ENCODE results near the gene KRTAP12-1. TPM values are rescaled to one million over a fixed set of nuclear protein-coding genes. Genes with fewer than 3 reads are reported as not detected.

KRTAP12-1 gene
- total and polyA plus RNA-seq, 2 donors (not counting 3 experiments of a cell fraction or from before 2014, with no cell fraction given) = not detected

DNA sequence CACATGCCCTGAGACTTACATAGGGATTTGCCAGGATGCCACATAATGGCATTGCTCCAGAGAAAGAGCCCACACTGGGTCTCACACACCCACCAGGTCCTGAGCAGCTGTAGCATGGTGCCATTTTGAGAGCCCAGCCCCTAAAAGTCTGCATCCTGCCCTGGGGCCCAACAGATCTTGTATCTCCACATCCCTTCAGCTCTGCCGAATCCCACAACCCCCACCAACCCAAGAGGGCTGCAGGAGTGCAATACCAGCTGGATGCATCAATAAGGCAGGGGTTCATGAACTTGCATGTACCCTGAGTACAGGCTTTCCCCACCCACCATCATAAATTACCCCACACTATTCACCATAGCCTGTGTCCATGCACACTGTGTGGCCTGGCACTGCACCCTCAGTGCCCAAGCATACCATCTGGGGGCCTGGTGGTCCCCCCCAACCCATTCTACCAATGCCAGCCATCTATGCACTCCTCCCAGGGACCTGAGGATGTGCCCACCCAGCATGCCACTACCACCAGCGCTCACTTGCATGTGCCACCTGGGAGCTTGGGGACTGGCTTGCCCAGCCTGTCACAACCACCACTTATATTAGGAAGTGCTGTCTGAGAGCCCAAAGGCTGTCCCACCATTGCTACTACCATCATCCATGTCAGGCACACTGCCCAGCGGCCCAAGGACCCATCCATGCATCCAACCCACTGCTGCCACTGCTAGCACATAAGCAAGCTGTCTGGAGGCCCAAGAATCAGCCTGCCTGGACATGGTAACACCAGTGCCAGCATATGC, 11.1 kb downstream of the KRTAP12-1 start:
- Histone ChIP-seq H4K20me1 (replicated peaks; ENCODE audit: control insufficient read depth, extremely low read depth, insufficient read depth, low read length) (no peaks in the 10 kb centered on the region), H2AFZ (ENCODE audit: low read depth, low read length) (no peak overlapping the region), H3K4me2 (ENCODE audit: insufficient read depth, low read length) (no peak overlapping the region), H3K9me3 (replicated peaks; ENCODE audit: control insufficient read depth, insufficient read depth, low read length) (no peaks in the 10 kb centered on the region), H3K36me3 (ENCODE audit: control insufficient read depth in 2 of 2, extremely low read depth in 1 of 2, insufficient read depth in 2 of 2, low read length in 2 of 2) (no peaks in the 10 kb centered on the region), H3K9ac (replicated peaks; ENCODE audit: extremely low read depth, insufficient read depth, low read length) (no peak overlapping the region), H3K79me2 (ENCODE audit: control insufficient read depth, insufficient read depth, low read length) (no peaks in the 10 kb centered on the region), H3K27me3 (ENCODE audit: control insufficient read depth in 2 of 2, insufficient read depth in 2 of 2, low read length in 2 of 2) (peaks cover 0 to 4% of the 10 kb centered on the region in 2 experiments), H3K4me3 (replicated peaks in 1 of 3; ENCODE audit: insufficient read depth in 1 of 3, low read depth in 1 of 3, low read length in 3 of 3) (no peak overlapping the region), H3K4me1 (ENCODE audit: control insufficient read depth, extremely low read depth, insufficient read depth, low read length) (no peaks in the 10 kb centered on the region), H3K27ac (ENCODE audit: insufficient read depth, low read depth, low read length) (no peak overlapping the region), H3K9me1 (replicated peaks; ENCODE audit: control insufficient read depth, extremely low read depth, insufficient read depth, low read length) (no peaks in the 10 kb centered on the region)
- dilution Hi-C loops (cut with MboI; ENCODE audit: extremely low pct_ligation_motif_present, low sequenced_read_pairs) (no loop called here), intact Hi-C loops (cut with micrococcal nuclease) (no loop called here)
- DNase-seq (ENCODE audit: low read depth, low spot score) (no peak), FAIRE-seq (no peak)
- ChIA-PET CTCF (interaction anchor here (0.5 kb wide), 1 partner anchor 85 kb away, joined by 3 read pairs; no protein-coding TSS in a partner anchor), POLR2A (no interaction called here)
- TF ChIP-seq MAX (IDR thresholded peaks at IDR 0.05; ENCODE audit: insufficient read depth, insufficient read length) = no peak
- no peak for TF ChIP-seq EZH2 (IDR thresholded peaks at IDR 0.05; ENCODE audit: borderline replicate concordance, low read depth, low read length, severe bottlenecking)
- TF ChIP-seq POLR2A (IDR thresholded peaks at IDR 0.05; ENCODE audit: low read depth, low read length) = no peak
- TF ChIP-seq GATA2 (IDR thresholded peaks at IDR 0.05; ENCODE audit: insufficient read depth, insufficient read length, low read depth, low read length) = no peak
- TF ChIP-seq POLR2AphosphoS5 (IDR thresholded peaks at IDR 0.05; ENCODE audit: insufficient read depth, low read depth, low read length) = no peak
- no TSS peak for BruUV-seq (replicated peaks)

- peaks cover 0 to 2% of the 10 kb centered on the region in 2 experiments for H3K27me3 ChIP-seq (ENCODE audit: control insufficient read depth in 2 of 2, insufficient read depth in 2 of 2, low read length in 2 of 2)
- H2AFZ ChIP-seq (ENCODE audit: low read depth, low read length) = no peak overlapping the region
- no peaks in the 10 kb centered on the region for H4K20me1 ChIP-seq (replicated peaks; ENCODE audit: control insufficient read depth, extremely low read depth, insufficient read depth, low read length)
- H3K36me3 ChIP-seq (ENCODE audit: control insufficient read depth in 2 of 2, extremely low read depth in 1 of 2, insufficient read depth in 2 of 2, low read length in 2 of 2) = no peaks in the 10 kb centered on the region
- no peak overlapping the region for H3K27ac ChIP-seq (ENCODE audit: insufficient read depth, low read depth, low read length)
- intact Hi-C loops (cut with micrococcal nuclease) (no loop called here), dilution Hi-C loops (cut with MboI; ENCODE audit: extremely low pct_ligation_motif_present, low sequenced_read_pairs) (no loop called here)
- H3K4me2 ChIP-seq (ENCODE audit: insufficient read depth, low read length) = no peak overlapping the region
- no peak for TF ChIP-seq GATA2 (IDR thresholded peaks at IDR 0.05; ENCODE audit: insufficient read depth, insufficient read length, low read depth, low read length)
- no peaks in the 10 kb centered on the region for H3K9me1 ChIP-seq (replicated peaks; ENCODE audit: control insufficient read depth, extremely low read depth, insufficient read depth, low read length)
- H3K9me3 ChIP-seq (replicated peaks; ENCODE audit: control insufficient read depth, insufficient read depth, low read length) = no peaks in the 10 kb centered on the region
- no peak for FAIRE-seq
- no peak overlapping the region for H3K4me3 ChIP-seq (replicated peaks in 1 of 3; ENCODE audit: insufficient read depth in 1 of 3, low read depth in 1 of 3, low read length in 3 of 3)
- no peaks in the 10 kb centered on the region for H3K79me2 ChIP-seq (ENCODE audit: control insufficient read depth, insufficient read depth, low read length)
- ChIA-PET CTCF (interaction anchor here (1.5 kb wide), 1 partner anchor 73 kb away, joined by 4 read pairs; no protein-coding TSS in a partner anchor), POLR2A (no interaction called here)
- H3K9ac ChIP-seq (replicated peaks; ENCODE audit: extremely low read depth, insufficient read depth, low read length) = no peak overlapping the region
- DNase-seq (ENCODE audit: low read depth, low spot score) = no peak
- no TSS peak for BruUV-seq (replicated peaks)
- no peaks in the 10 kb centered on the region for H3K4me1 ChIP-seq (ENCODE audit: control insufficient read depth, extremely low read depth, insufficient read depth, low read length)
Observed at GRCh38 chr21:44667612-44668011, 14.4 kb downstream of the KRTAP12-1 start.
